PC-3 (cell line): Measurements from ENCODE around the gene SLC19A1.

ENCODE experiments used
- CTCF ChIP-seq: fragments of 300-600 bp; sonication (generic); conservative IDR thresholded peaks from 2 replicates; pipeline ENCODE4 v1.5.1; 2017; ENCODE audit warnings: antibody characterized with exemption, low read depth, mild to moderate bottlenecking, low read length
- EZH2 ChIP-seq: fragments of 300-600 bp; sonication (generic); IDR thresholded peaks from one replicate; pipeline ENCODE4 v1.6.1; 2017; ENCODE audit warnings: antibody characterized with exemption, mild to moderate bottlenecking, low read length; ENCODE audit not compliant: unreplicated experiment

DNA sequence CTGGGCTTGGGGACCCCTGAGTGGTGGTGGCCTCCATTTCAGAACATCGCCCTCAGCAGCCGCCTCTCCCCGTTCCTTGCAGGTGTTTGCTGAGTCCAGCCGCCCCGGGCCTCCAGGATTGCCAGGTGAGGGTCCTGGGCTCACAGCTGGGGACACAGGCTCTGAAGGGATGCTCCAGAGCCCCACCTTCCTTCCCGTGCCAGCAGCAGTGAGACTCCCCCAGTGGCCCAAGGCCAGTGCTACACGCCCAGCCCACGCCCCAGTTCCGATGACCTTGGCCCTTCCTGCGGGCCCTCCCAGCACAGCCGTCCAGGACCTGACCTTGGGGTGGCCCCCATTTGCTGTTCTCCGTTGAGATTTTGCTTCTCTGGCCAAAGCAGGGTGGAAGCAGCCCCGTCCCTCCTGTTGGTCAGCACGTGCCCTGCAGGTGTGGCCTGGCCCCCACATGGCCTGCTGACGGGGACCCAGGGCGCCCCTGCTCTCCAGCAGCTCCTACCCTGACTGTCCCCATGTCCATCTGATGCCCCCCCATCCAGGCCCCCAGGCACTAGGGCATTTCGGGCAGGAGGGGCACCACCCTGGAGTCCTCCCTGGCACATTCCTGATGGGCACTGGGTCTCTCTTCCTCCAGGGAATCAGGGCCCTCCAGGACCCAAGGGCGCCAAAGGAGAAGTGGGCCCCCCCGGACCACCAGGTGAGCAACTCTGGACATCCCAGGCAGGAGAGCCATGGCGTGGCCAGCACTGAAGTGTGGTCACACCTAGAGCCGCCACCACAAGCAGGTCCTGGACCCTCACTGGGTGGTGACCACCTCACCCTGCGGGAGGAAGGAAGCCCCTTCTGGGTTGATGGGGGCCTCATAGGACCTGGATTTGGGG, 45.0 kb downstream of the SLC19A1 start:
- TF ChIP-seq CTCF: no peak
- TF ChIP-seq EZH2: no peak
